GM18498 (cell line): ENCODE results near the gene NDUFB5.
"Not testable (repeated sequence)": the region's sequence is repeated elsewhere in the genome, so short reads cannot be mapped to it uniquely, and the experiment has no call there.

Experiments
- ATAC-seq: cut with Tn5 transposase; IDR thresholded peaks from one replicate; pipeline ENCODE4 v1.9.1; 2021; ENCODE audit warnings: mild to moderate bottlenecking, moderate library complexity; ENCODE audit not compliant: unreplicated experiment

NDUFB5 gene

DNA sequence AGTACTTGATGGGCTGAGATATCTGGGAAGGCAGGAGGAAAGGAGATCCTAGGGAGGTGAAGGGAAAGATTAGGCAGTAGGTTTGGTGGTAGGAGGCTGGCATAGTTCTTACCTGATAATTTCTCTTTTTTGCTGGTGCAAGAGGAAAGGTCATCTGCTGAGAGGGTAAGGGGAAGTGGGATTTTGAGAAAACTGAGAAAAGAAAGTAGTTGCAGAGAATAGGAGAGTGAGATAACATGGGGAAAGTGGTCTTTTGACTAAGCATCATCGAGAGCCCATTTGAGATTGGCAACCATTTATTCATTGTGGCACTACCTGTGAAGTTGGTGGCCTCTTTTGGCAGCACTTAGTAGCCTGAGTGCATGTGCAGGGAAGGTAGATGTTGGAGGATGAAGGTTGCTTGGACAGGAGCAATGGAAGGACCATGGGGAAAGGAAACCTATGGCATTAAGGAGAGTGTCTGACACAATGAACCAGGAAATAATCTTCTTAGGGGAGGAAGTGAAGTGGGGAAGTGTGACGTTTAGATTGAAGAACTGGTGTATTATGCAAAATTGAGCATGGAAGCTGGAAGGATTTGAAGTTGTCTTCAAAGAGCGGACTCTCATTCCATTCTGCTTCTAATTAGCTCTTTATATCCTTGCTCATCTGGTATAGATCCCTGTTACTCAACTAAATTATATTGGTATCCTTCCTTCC, 26.3 kb downstream of the NDUFB5 start:
- no peak for ATAC-seq

DNA sequence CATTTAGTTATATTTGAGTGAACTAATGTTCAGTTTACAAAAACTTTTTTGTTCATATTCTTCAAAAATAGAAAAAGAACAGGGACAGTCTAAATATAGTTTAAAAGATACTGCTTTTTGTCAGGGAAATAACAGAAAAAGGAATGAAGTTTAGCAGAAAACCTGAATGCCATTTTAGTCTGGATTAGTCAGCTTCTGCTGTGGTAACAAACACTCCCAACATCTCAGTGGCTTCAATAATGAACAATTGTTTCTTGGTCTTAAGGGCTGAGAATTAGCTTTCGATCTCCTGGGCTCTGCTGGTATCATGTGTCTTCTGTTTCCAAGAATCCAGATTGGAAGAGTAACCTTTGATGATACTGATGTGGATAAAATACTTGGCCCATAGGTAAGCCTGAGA, 35.9 kb downstream of the NDUFB5 start:
- ATAC-seq: no peak

GRCh38 chr3:179642871-179643270, 38.3 kb downstream of the NDUFB5 start:
- ATAC-seq: no peak

- ATAC-seq: not testable (repeated sequence)
Observed at GRCh38 chr3:179643837-179644236, 39.2 kb downstream of the NDUFB5 start.

- no peak for ATAC-seq
Observed at GRCh38 chr3:179646177-179646576, 41.6 kb downstream of the NDUFB5 start.

DNA sequence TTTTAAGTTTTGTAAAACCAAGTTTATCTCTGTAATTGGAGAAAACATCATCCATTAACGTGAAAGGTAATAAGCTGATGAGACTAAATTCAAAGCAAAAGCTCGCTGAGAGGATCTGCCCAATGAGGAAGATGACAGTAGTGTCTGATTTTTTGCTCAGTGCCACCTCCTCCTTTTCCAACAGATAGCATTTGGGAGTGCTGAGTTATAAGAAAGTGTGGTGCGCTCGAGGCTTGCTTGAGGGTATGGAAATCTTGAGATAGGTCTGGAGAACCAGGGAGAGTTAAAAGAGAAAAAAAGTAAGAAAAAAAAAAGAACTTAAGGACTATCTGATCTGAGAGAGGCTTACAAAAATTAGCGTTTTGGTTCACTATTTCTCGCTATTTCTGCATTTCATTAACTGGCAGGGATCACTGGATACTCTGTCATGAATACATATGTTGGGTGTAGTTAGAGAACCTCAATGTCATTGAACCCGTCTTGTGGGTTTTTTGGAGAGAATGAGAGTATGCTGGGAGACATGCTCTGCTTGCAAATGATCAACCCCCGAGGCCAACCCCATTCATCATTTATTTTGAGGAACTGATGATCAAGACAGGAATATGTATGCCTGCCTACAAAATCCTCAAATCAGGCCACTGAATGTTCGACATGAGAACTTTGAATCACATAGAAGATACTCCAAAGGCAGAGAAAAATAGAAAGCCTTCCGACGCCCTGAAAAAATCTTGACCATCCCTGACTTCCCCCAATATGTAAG, 47.3 kb downstream of the NDUFB5 start:
- ATAC-seq: no peak

- ATAC-seq: peak; percentile 79
Observed at GRCh38 chr3:179652447-179653095, 48.0 kb downstream of the NDUFB5 start, which contains the start of gene USP13. TSS of gene USP13 (plus strand) at chr3:179653040. CDS start at chr3:179653226, 186 bp downstream.

DNA sequence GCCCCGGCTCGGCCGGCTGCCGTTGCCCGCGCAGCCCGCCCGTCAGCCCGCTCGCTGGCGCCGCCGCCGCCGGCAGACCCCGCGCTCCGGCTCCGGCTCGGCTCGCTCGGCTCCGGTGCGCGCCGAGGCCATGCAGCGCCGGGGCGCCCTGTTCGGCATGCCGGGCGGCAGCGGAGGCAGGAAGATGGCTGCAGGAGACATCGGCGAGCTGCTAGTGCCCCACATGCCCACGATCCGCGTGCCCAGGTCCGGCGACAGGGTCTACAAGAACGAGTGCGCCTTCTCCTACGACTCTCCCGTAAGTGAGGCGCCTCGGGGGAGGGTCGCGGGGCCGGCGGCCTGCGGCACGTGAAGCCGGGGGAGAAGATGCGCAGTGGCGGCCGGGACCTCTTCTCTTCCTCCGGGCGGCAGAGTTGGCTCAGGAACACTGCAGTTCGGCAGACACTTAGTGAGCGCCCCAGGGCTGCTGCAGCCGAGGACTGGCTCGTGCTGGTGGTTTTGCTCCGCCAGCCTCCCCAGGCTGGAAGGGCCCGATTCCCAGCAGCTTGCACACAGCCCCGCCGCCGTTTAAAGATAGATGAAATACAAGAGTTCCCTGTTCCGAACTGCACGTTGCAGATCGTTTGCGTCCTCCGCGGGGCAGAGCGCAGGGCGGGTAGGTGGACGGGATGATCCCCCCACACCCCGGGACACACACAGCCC, 48.7 kb downstream of the NDUFB5 start:
- ATAC-seq: peak; percentile 72

DNA sequence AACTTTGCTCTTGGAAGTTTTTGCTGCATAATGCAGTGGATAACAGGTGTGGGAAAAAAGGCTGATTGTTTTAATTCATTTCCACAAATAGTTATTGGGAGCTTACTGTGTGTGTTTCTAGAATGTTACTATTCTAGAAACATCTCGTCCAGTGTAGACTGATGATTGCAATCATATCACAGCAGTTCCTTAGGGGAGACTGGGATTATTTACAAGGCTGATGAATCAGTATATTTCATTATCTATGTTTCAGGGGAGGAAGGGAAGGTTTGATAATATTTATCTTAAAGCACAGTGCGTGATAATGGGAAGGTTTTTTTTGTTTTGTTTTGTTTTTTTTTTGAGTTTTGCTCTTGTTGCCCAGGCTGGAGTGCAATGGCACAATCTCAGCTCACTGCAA, 50.6 kb downstream of the NDUFB5 start:
- ATAC-seq: no peak

GRCh38 chr3:179658606-179659005, 54.0 kb downstream of the NDUFB5 start:
- ATAC-seq: no peak

DNA sequence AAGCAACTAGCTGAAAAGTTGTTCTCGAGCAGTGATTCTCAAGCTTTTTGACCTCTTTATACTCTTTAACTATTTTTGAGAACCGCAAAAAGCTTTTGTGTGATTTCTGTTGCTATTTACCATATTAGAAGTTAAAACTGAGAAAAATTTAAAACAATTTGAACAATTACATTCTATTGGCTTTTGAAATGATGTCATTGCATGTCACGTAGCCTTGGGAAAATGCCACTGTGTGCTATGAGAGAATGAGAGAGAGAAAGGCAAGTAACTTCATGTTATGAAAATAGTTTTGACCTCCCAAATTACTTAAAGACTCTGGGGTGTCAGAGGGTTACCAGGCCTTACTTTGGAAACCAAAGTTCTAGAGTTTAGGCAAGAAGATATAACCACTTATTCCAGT, 56.3 kb downstream of the NDUFB5 start:
- no peak for ATAC-seq

DNA sequence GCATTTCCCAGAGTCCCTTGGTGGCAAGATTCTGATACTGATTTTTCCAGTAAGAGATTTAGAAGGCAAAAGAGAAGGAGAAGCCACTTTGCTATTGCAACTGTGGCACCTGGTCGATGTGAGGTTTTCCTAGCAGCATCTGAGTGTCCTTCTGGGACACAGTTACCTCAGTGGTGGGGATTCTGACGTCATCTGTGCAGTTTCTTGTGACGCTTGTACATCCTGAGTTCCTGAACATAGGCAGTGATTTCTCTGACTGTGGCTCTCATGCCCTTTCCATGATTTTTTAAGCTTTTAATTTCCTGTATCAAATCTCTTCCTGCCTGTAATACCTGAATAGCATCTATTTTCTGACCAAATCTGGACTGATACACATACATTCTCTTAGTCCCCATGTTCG, 57.2 kb downstream of the NDUFB5 start:
- ATAC-seq: no peak

- ATAC-seq: no peak
Observed at GRCh38 chr3:179663093-179663492, 58.5 kb downstream of the NDUFB5 start.

GRCh38 chr3:179666030-179666429, 61.4 kb downstream of the NDUFB5 start:
- ATAC-seq: no peak

DNA sequence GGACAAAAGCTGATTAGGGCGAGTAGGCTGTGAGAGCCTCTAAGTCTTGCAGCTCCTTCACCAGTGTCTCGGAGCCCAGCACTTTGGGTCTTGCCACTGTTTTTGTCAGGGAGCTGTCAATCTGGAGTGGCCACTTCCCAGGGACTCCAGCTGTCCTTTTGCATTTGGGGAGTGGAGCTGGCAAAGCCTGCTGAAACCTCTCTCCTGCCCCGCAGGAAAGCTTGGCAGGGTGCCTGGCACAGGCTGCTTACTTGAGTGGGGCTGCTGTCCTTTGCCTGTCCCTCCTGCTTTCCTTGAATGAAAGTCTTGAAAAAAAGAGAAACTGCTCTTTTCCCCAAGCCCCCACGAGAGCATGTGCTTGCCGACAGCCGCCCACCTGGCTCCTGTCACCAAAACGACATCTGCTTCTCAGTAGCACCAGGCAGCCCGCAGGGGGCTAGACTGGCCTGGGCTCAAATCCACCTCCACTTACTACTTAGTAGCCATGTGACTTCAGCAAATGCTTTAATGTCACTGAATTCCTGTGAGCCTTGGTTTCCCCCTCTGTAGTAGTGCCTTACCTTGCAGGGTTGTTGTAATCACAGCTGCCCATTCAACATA, 61.9 kb downstream of the NDUFB5 start:
- ATAC-seq: no peak

- no peak for ATAC-seq
Observed at GRCh38 chr3:179668429-179668828, 63.8 kb downstream of the NDUFB5 start.

GRCh38 chr3:179670311-179670710, 65.7 kb downstream of the NDUFB5 start:
- ATAC-seq: no peak

- ATAC-seq: no peak
Observed at GRCh38 chr3:179671309-179671708, 66.7 kb downstream of the NDUFB5 start.

DNA sequence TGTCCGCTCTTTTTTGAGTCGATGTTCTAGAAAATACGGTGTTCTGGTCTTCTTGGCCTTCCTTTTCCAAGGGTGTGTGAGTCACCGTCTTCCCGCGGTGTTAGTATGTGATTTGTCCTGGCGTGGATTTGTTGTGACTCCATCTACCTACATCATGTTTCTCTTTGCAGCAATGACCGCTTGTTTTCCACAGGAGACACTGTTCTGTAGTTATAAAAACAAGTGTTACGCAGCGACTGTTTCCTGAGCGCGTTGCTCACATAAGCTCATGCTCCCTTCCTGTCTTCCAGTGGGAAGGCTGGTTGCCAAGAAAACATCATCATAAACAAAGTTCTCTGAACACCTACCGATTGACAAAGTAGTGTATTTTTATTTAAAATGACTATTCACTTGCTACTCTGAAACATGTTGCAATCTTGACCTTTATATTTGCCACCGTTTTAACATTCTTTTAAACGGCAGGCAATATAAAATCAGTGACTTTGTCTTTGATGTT, 67.2 kb downstream of the NDUFB5 start:
- no peak for ATAC-seq

DNA sequence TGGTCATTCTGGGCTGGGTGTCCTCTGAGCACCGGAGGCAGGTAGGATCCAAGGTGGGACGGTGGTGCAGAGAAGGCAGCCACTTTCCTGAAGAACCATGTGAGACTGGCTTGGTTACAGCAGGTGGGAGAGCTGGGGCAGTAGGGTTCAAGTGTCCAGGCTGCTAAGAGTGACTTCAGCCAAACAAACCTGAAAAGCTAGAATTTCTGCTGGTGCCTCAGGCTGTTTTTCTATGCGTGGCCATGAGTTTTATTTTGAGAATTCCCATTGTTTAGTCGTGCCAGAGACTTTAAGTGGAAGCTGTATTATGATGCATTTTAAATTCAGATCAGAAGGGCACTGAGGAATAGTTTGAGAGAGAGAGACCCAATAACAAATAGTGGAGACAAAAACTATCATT, 68.3 kb downstream of the NDUFB5 start:
- ATAC-seq: no peak

GRCh38 chr3:179673523-179673922, 68.9 kb downstream of the NDUFB5 start:
- ATAC-seq: no peak
